Dermis blood vessel endothelial cell (primary cell): ENCODE data around the gene CELSR3. TPM values are rescaled to one million over a fixed set of nuclear protein-coding genes. Genes with fewer than 3 reads are reported as not detected.

Source experiments
- DNase-seq: peaks from one replicate; pipeline ENCODE4 v3.0.0; 2010
- total RNA-seq: library from RNA; depleted of rRNA; stranded (reverse); fragments of >200 nt; gene quantifications from 2 replicates; pipeline ENCODE4 v1.2.3, GENCODE V29; 2014

Gene CELSR3
- total RNA-seq, 1 donor from 2014 or later, result 0.17 TPM

DNA sequence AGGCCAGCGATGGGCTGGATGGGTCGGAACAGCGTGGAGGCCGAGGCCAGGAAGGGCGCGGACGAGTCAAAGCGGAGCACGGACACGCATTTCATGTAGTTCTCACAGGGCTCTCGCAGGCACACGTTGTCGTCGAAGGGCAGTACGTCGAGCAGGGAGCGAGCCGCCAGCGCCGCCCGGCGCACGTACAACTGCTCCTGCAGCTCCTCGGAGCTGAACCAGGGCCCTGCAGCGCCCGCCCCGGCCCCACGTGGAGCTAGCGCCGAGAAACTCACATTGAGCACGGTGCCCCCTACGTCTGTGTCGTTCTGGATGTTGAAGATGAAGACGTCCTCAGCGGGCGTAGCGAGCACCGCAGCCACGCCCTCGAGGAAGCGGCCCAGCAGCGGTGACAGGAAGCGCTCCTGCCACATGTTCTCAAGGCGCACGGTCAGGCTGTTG, 5.8 kb downstream of the CELSR3 start:
- peak; percentile 32 for DNase-seq

DNA sequence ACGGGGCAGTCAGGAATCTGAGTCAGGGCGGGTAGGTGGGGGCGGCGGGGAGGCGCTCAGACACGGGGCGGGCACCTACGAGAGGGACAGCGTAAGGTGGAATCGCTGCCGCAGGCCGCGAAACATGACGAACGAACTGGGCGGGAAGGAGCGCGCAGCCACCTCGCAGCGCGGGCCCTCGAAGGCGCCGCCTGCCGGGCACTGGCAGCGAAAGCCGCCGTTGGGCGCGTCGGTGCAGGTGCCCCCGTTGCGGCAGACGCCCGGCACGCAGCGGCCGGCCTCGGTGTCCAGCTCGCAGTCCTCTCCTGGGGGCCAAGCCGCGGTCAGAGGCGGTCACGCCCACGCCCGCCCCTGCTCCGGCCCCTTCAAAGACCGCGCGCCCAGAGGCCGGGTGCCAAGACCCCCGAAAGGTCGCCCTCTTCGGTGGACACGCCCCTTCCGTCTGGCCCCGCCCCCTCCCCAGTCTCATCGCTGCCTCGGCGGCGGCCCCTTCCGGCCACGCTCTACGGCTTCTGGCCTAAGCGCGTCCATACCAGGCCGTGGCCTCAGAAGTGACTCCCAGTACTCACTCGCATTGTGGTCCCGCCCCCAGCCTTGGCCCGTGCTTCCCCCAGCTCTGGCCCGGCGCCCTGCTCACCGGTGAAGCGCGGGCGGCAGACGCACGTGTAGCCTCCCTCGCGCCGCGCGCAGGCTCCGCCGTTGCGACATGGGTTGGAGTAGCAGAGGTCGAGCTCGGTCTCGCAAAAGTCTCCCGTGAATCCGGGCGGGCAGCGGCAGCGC, 6.4 kb downstream of the CELSR3 start:
- peak; percentile 85 for DNase-seq

DNA sequence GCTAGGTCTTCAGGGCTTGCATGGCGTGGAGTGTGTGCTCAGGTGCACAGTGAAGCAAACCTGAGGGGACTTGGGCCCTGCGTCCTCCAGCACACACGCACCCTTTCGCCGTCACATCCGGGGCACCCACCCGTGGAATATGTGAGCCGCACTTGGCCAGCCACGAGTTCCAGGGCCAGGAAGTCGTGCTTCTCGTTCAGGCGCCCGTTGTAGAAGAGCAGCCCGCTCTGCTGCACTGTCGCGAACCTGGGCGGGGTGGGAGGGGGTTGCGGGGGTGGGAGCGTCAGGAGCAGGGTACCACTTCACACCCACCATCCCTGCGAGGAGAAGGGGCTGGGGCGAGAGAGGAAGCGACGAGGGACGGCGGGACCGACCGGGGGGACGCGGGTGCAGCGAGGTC, 7.1 kb downstream of the CELSR3 start:
- no peak for DNase-seq

DNA sequence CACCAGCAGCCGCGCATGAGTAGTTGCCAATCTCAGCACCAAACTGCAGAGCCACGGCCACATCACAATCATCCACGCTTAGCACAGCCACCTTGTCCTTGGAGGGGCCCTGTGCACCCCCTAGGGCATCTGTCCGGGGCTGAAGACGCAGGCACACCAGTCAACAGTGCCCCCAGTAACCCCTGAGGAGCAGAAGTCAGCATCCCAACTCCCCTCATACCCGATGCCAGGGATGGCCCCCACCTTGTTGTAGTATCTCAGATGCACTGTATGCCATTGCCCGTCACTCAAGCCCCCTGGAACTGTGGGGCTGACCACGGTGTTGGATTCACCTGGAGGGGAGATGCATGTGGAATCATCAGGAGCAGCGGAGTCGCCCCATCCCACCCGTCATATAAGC, 7.6 kb downstream of the CELSR3 start:
- DNase-seq, result no peak

DNA sequence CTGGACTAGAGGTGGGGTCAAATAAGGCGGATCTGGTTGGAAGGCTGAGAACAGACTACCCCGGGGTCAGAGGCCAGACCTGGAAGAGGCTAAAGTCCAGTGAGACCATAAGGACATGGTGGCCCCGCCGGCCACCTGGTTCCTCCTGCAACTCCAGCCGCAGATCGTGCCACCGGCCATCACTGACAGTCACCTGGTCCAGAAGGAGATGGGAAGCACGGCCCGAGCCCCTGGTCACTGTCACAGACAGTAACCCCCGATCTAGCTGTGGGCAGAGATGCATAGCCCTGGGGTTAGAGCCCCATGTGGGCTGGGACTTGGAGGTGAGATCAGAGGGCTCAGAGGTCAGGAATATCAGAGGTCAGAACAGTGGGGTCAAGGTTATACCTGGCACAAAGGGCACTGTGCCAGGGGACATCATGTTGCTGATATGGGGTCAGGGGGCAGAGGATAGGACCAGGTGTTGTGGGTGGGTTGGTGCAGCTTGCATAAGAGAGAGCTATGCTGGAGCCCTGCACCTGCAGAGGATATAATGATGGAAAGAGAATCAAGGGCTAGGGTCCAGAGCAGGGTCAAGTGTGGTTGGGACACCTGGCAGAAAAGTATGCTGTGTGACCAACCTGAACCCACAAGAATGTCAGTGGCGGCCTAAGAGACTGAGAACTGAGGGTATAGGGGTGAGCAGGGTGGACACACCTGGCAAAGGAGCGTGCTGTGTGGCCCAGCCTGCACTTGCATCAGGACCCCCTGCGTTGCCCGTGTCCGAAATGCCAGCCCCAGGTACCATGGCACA, 9.6 kb downstream of the CELSR3 start:
- DNase-seq, result no peak

DNA sequence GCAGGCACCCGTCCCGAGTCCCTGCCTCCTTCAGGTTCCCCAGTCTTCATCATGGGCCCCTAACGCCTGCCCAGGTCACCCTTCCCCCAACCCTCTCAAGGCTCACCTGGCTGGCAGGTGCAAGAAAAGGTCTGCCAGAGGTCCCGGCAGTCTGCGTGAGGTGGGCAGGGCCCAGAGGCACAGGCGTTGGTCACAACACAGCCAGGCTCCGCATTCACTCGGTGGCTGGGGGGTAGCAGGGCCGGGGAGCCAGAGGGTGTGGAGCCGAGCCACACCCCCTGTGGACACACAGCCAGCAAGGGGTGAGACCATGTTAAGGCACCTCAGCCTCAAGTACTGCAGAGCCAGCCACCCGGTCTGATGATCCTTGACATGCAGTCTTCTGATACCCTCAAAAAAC, 10.9 kb downstream of the CELSR3 start:
- no peak for DNase-seq

DNA sequence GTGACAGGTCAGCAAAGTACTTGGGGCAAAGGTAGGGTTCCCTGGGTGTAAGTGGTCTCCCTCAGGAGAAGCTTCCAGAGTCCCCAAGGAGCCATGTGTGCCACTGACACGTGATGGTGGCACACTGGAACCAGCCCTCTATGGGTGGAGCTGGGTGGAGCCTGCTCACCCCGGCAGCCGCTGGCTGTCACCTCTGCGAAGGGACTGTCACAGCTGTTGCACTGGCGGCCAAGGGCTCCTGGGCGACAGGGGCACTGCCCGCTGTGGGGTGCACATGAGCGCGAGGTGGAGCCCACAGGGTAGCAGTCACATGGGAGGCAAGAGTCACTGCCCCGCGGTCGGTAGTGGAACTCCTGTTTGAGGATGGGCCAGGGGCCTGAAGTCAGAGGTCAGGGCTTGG, 12.0 kb downstream of the CELSR3 start:
- DNase-seq, result no peak

DNA sequence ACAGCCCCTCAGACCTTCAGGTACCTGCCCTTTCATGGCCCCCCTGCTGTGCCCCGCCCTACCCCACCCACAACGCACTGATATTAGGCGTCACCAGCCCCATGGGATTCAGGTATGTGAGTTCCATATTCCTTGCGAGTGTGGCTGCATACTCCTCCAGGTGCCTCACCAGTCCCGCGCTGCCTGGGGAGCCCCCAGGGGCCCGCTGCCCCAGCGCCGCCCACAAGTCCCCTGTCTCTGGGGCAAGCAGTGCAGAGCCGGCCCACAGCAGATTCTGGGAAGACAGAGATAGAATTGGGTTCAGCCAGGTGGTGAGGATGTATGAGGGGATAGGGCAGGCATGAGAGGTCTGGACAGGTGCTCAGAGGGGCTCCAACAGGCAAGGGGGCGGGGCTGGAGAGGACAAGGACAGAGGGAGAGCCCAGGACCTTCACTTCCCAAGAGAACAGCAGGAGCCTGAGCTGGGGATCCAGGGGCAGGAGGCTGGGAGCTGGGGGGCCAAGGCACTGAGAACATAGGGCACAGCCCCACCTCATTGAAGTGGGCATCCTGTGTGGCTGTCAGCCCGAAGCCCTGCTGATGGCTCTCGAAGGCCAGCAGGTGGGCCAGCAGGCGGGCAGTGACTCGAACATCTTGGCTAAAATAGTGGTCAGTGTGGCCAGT, 14.4 kb downstream of the CELSR3 start:
- no peak for DNase-seq

DNA sequence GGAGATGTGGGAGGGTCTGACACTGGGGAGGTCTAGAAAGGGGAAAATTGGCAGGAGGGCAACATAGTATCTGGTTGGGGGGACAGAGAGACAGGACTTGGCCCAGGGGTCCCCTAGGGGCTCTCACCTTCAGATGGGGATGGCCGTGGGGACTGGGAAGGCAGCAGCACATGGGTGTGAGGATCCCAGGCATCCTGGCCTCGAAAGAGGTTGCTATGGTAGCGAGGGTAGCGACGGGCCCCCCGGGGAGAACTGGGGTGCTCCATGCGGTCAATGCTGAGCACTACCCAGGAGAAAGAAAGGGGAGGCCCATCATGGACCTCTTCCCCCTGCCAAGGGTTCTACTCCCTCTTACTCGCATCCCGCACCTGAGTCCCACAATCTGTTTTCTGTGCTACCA, 15.0 kb downstream of the CELSR3 start:
- no peak for DNase-seq

DNA sequence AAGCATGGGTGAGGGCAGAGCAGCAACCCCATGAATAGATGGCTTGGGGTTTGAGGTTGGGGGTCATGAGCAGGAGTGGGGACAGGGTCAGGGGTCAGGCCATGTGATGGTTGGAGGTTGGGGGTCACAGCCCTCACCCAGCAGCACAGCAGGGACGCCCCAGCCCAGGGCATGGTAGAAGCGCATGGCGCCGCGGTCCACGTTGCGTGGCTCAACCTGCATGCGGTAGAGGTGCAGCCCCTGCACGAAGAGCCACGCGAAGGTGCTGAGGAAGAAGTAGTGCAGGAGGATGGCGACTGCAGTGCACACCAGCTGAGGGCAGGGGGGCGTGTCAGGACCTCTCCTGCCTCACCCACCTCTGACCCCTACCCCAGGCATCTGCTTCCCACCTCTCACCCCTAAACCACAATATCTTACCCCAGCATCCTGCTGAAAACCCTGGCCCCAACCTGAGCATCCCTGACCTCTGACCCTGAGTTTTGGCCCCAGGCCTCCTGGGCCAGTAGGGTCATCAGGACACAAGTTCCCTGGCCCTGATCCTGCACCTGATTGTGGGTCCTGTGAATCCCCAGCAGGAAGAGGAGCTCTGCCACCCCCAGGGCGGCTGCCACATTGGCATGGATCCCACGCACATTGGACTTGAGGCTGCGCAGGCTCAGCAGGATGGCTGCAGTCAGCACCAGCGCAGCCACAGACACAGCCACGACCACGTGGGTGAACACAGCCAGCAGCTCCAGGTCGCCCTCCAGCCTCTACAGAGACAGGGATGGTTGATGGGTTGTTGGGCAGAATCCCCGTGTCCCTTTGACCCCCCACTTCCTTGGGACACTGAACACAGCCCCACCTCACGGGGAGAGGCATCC, 17.6 kb downstream of the CELSR3 start:
- no peak for DNase-seq

DNA sequence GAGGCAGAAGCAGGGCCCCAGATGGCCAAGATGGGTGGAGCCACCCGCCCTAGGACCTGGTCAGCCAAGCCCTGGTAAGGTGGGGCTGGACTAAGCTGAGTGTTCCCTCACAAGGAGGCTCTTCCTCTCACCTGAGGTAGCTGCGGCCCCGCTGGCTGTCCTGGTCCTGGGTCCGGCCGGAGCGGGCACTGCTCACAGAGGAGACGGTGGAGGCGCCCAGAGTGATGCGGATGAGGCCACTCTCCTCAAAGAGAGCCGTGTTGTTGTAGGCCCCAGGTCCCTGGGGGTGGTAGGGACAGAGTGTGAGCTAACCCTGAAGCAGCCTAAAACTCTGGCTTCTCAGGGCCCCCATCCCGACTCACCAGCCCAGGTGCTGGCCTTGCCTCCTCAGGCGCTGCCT, 20.1 kb downstream of the CELSR3 start:
- no peak for DNase-seq

DNA sequence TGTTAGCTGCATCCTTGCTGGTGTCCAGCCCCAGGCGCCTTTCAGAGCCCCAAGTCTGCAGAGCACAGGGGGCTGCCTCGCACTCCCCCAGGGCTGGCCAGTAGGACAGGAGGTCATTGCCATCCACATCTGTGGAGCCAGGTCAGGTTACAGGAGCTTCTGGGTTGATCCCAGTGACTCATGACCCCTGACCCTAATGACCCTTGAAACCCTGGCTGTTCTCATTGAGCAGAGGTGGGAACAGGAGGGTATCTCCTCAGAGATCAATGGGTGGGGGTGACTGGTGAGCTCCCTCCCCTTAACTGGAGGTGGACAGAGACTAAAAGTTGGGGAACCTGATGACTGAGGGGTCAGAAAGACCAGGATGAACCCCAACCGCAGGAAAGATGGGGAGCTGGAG, 21.3 kb downstream of the CELSR3 start:
- DNase-seq, result no peak

DNA sequence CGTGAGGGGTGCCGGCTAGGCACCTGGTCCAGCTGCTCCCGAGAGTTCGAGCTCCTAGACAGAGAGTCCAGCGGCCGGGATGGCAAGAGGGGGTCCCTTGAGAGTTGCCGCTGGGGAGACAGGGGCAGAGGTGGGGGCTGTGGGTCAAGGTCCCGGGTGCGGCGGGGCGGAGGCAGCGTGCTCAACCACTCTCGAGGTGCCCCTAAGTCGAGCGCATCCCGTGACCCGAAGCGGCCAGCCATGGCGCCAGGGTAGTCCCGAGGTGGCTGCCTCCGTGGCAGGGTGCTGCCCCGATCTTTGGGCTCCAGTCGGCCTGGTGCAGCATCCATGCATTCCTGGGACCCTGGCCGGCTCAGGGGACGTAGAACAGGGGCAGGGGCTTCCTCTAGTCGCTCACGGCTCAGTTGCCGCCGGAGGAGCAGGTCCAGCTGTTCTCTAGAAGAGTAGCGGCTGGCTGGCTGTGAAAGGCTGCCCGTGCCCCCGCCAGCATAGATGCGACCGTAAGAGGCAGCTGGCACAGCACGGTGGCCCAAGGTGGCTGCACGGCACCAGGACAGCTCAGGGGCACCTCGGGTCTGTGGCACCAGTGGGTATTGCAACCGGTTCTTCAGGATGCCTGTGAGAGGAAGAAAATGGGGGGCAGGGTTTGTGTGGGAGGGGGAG, 22.6 kb downstream of the CELSR3 start:
- no peak for DNase-seq

DNA sequence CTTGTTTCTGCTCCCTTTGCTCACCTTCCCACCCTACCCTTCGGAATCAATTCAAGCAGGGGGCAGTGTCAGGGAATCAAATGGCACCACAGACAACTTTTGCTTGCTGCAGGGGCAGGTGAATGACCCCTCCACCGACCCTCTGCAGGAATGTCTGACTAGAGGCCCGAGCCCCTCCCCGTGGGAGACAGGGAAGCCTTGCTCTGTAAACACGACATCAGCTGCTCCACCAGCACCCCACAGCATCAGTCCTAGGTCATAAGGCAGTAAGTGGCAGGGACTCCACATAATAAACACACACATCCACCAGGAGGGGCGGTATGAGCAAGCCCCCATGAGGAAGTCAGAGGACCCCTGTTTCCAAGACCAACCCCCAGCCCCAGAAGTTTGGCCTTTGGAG, 25.4 kb downstream of the CELSR3 start:
- no peak for DNase-seq

DNA sequence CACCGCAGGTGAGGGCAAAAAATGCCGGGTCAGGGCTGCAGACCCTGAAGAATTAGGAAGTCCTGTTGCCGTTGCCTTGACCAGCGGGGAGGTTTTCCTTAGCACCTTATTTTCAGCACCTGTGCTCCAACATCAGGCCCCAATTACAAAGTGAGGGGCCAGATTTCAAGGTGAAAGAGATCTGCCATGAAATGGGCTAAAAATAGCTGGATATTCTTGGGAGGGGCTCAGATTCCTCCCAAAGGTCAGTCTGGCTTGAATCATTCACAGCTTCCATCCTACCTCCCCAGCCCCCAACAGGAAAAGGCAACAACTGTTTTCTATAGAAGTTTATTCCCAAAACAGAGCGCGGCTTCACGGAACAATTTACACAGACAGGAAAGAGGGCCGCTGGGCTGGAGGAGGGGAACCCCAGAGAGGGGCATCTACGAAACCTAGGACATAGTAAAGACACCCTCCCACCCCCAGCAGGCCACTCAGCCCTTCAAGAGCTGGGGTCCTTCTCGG, 26.5 kb downstream of the CELSR3 start:
- DNase-seq, result peak; percentile 34

DNA sequence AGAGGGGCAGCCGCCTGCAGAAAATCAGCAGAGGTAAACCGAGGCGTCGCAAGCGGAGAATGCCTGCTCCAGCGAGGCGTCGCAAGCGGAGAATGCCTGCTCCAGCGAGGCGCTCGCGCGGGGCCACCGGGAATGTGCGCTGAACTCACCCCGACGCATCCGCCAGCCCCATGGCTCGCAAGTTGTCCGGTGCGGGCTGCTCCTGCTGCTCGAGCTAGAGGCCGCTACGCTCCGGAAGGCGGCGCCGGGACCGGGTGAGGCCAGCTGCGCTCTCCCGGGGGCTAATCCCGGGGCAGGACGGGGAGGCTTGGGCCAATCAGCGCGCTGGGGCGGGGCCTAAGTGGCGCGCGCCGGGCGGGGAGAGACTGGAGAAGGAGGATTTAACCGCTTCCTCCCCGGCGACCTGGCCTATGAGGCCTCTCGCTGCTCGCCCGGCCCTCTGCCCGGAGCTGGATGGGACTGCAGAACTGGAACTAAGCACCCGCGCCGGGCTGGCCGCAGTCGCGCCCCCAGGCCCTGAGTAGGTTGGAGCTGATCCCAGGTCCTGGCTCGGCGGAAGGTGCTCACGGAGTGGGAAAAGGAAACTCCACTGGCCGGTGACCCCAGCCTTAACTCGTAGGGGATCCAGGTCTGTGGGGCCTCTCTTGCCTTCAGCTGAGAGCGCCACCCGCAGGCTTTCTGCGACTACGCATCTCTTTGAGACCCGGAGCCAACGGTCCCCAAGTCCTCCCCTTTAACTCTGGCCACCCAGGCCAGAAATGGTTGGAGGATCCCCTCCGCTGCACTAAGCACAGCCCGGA, 27.3 kb downstream of the CELSR3 start, which contains the start of gene SLC26A6:
TSS of gene SLC26A6 (minus strand) at position 240 of the 800 bp plus-strand sequence. CDS start at position 172, 68 bp downstream.
- peak; percentile 98 for DNase-seq

DNA sequence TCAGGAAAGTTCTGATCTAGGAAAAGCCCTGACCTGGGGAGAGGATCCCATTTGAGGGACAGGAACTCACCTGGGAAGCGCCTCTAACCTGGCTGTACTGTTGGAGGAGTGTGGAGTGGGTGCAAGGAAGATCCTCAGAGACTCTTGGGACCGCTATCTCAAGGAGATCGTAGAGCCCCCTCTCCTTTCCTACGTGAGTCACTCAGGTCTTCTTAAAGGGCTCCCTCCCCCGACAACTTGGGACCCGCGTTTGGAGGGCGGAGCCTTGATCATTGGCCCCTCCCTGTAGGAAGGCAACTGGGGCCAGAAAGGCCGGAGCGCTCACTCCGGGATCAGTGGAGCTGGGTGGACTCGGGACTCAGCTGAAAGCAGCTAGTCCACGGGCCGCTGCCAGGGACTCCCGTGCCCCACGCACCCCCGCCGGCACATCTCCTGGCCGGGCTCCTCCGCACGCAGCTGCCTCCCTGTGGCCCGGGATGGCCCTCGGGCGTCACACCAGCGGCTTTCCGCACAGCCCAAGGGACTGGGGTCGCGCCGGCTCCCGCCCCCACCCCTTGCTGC, 27.9 kb downstream of the CELSR3 start:
- DNase-seq, result peak; percentile 72

DNA sequence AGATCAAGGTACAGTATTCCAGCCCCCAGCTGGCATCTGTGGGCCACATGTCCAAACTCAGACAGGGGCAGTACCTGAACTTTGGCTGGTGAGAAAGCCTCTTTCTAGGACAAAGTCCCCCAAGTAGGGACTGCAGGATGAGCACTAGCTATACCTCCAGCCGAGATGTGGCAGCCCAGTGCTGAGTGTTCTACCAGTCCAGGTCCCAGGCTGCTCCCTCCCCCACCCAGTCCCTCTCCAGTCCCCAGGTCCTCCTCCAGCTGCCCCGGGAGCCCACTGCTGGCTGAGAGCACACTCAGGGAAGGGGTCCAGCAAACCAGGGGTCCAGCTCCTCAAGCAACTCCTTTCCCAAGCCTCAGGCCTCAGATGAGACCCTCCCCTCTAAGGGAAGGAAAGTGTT, 28.9 kb downstream of the CELSR3 start:
- DNase-seq, result no peak

DNA sequence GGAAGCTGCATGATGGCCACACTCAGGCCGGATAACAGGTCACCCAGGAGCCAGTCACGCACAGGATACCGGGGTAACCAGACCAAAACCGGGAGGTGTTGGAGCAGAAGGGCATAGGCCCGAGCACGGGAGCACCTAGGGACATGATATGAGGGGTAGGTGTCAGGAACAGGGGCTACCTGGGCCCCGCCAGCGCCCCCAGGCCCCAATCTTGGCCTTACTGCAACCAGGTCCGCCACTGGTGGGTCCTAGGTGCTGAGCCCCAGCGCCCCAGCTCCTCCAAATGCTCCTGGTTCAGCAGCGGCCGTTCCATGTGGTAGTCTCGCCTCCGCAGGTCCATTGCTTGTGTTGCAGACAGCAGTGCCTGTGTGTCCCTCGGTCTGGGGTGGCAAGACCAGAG, 29.4 kb downstream of the CELSR3 start:
- no peak for DNase-seq
